H1 (cell line): Measurements from ENCODE around the gene MRM1. TPM values are rescaled to one million over a fixed set of nuclear protein-coding genes. Genes with fewer than 3 reads are reported as not detected.

Experiments
- CTCF ChIA-PET: fragments of 300-600 bp; sonication (Branson Sonifier 250); formaldehyde crosslinking; loops from one replicate; lab custom pipeline; 2021; ENCODE audit not compliant: partially characterized antibody; lab: Charles Lee
- POLR2A ChIA-PET: fragments of 300-600 bp; sonication (Branson Sonifier 250); formaldehyde crosslinking; loops from one replicate; lab custom pipeline; 2021; ENCODE audit warnings: inconsistent platforms; ENCODE audit not compliant: partially characterized antibody; lab: Charles Lee
- DNase-seq, 2 experiments: peaks; one replicate each; pipeline versions ENCODE4 v3.0.0 to v3.0.0-alpha.2; 2010 to 2022; ENCODE audit warnings: low spot score in 2 of 2, low read depth in 1 of 2, mixed read lengths in 1 of 2
- FAIRE-seq: peaks from 2 replicates; lab custom pipeline; 2011; peaks lifted over from hg19 to GRCh38; lab: Jason Lieb, UNC
- H2AFZ ChIP-seq: 2 replicates; pipeline ENCODE4 v1.8.1; 2012; ENCODE audit warnings: low read length, inconsistent platforms
- H2AK5ac ChIP-seq: 2 replicates; pipeline ENCODE4 v1.6.1; 2013; ENCODE audit warnings: low read depth, low read length
- H2BK120ac ChIP-seq: replicated peaks from 2 replicates; pipeline ENCODE3; 2013; ENCODE audit warnings: low read depth, low read length, inconsistent platforms
- H2BK12ac ChIP-seq: 2 replicates; pipeline ENCODE4 v1.6.1; 2013; ENCODE audit warnings: low read depth, low read length
- H2BK15ac ChIP-seq: 2 replicates; pipeline ENCODE4 v1.6.1; 2013; ENCODE audit warnings: low read length
- H2BK20ac ChIP-seq: 2 replicates; pipeline ENCODE4 v1.6.1; 2013; ENCODE audit warnings: low read length
- H2BK5ac ChIP-seq: 2 replicates; pipeline ENCODE4 v1.6.1; 2013; ENCODE audit warnings: low read depth, low read length
- H3K14ac ChIP-seq: 2 replicates; pipeline ENCODE4 v1.6.1; 2013; ENCODE audit warnings: inconsistent platforms; ENCODE audit not compliant: insufficient read length
- H3K18ac ChIP-seq: 2 replicates; pipeline ENCODE4 v1.6.1; 2013; ENCODE audit warnings: low read length; ENCODE audit errors: extremely low read depth
- H3K23ac ChIP-seq: 2 replicates; pipeline ENCODE4 v1.6.1; 2013; ENCODE audit warnings: inconsistent platforms; ENCODE audit not compliant: insufficient read length
- H3K23me2 ChIP-seq: 2 replicates; pipeline ENCODE4 v1.6.1; 2013; ENCODE audit warnings: low read depth, low read length
- H3K27ac ChIP-seq: 2 replicates; pipeline ENCODE4 v1.6.1; 2011; ENCODE audit warnings: low read depth, low read length, inconsistent platforms
- H3K27me3 ChIP-seq, 4 experiments: replicated peaks in 1 of 4; 1 replicate in 1 of 4; 2 replicates in 3 of 4; pipeline versions ENCODE4 v1.6.1 to v1.8.1; 2011 to 2013; ENCODE audit warnings: low read length in 3 of 4, mild to moderate bottlenecking in 3 of 4, inconsistent platforms in 2 of 4, mixed read lengths in 2 of 4, moderate library complexity in 1 of 4; ENCODE audit not compliant: control insufficient read depth in 3 of 4, insufficient read depth in 3 of 4; ENCODE audit errors: extremely low read depth in 1 of 4
- H3K36me3 ChIP-seq, 4 experiments: 2 replicates each; pipeline versions ENCODE4 v1.6.1 to v1.8.1; 2011 to 2013; ENCODE audit warnings: mild to moderate bottlenecking in 4 of 4, low read length in 3 of 4, moderate library complexity in 2 of 4, control low read depth in 1 of 4, inconsistent platforms in 1 of 4; ENCODE audit not compliant: insufficient read depth in 4 of 4, control insufficient read depth in 2 of 4
- H3K4ac ChIP-seq: replicated peaks from 2 replicates; pipeline ENCODE3; 2013; ENCODE audit warnings: low read length, low read depth, mixed read lengths, inconsistent platforms; ENCODE audit not compliant: insufficient read length
- H3K4me1 ChIP-seq, 4 experiments: replicated peaks in 1 of 4; 1 replicate in 1 of 4; 2 replicates in 3 of 4; pipeline versions ENCODE4 v1.6.1 to v1.8.1; 2011 to 2013; ENCODE audit warnings: low read length in 3 of 4, inconsistent platforms in 2 of 4, mixed read lengths in 1 of 4; ENCODE audit not compliant: insufficient read depth in 4 of 4, control insufficient read depth in 3 of 4
- H3K4me2 ChIP-seq, 2 experiments: 2 replicates each; pipeline versions ENCODE4 v1.6.1 to v1.8.1; 2011 to 2013; ENCODE audit warnings: low read depth in 2 of 2, low read length in 2 of 2, control low read depth in 1 of 2, inconsistent platforms in 1 of 2, mild to moderate bottlenecking in 1 of 2; ENCODE audit not compliant: insufficient read depth in 1 of 2
- H3K4me3 ChIP-seq, 4 experiments: fragments of 200-600, 300-600 bp in 1 of 4; sonication (generic), shearing (Covaris generic), sonication (Bioruptor Twin) in 1 of 4; 2 replicates each; pipeline versions ENCODE4 v1.5.1 to v1.8.1; 2011 to 2016; ENCODE audit warnings: low read length in 4 of 4, low read depth in 3 of 4, control low read depth in 2 of 4, inconsistent platforms in 2 of 4, mild to moderate bottlenecking in 2 of 4, mixed read lengths in 1 of 4, moderate library complexity in 1 of 4; ENCODE audit not compliant: insufficient read depth in 2 of 4; ENCODE audit errors: extremely low read depth in 1 of 4
- H3K56ac ChIP-seq: replicated peaks from 2 replicates; pipeline ENCODE3; 2013; ENCODE audit warnings: low read depth, mild to moderate bottlenecking, mixed read lengths, low read length, inconsistent platforms; ENCODE audit not compliant: insufficient read length
- H3K79me1 ChIP-seq: 2 replicates; pipeline ENCODE4 v1.6.1; 2013; ENCODE audit warnings: low read depth, low read length, control low read depth
- H3K79me2 ChIP-seq, 2 experiments: 2 replicates each; pipeline versions ENCODE4 v1.6.1 to v1.8.1; 2012 to 2013; ENCODE audit warnings: low read length in 2 of 2, mild to moderate bottlenecking in 2 of 2, inconsistent platforms in 1 of 2; ENCODE audit not compliant: insufficient read depth in 2 of 2, control insufficient read depth in 1 of 2
- H3K9ac ChIP-seq, 4 experiments: replicated peaks in 1 of 4; 1 replicate in 1 of 4; 2 replicates in 3 of 4; pipeline versions ENCODE4 v1.6.1 to v1.8.1; 2011 to 2013; ENCODE audit warnings: low read depth in 3 of 4, low read length in 3 of 4, control low read depth in 2 of 4, mild to moderate bottlenecking in 2 of 4, moderate library complexity in 2 of 4, inconsistent platforms in 1 of 4; ENCODE audit errors: extremely low read depth in 1 of 4
- H3K9me3 ChIP-seq, 2 experiments: 2 replicates each; pipeline versions ENCODE4 v1.6.1 to v1.8.1; 2012 to 2013; ENCODE audit warnings: mild to moderate bottlenecking in 2 of 2, moderate library complexity in 2 of 2, control low read depth in 1 of 2, inconsistent platforms in 1 of 2, low read depth in 1 of 2, low read length in 1 of 2, mixed read lengths in 1 of 2; ENCODE audit not compliant: insufficient read depth in 2 of 2
- H4K20me1 ChIP-seq, 2 experiments: replicated peaks in 1 of 2; 2 replicates each; pipeline versions ENCODE3 to v1.8.1; 2011 to 2013; ENCODE audit warnings: inconsistent platforms in 2 of 2, low read length in 2 of 2, mild to moderate bottlenecking in 1 of 2; ENCODE audit not compliant: insufficient read depth in 2 of 2, control insufficient read depth in 1 of 2
- H4K5ac ChIP-seq: 2 replicates; pipeline ENCODE4 v1.6.1; 2013; ENCODE audit warnings: low read length, low read depth, mixed read lengths, inconsistent platforms; ENCODE audit not compliant: insufficient read length
- H4K8ac ChIP-seq: 2 replicates; pipeline ENCODE4 v1.8.0; 2013; ENCODE audit warnings: mild to moderate bottlenecking, moderate library complexity, low read length, inconsistent platforms; ENCODE audit not compliant: insufficient read depth; ENCODE audit errors: extremely low read depth
- H4K91ac ChIP-seq: replicated peaks from 2 replicates; pipeline ENCODE3; 2013; ENCODE audit warnings: low read length, mixed read lengths, inconsistent platforms; ENCODE audit not compliant: insufficient read length
- ASH2L ChIP-seq: fragments of 200-600, 300-600 bp; sonication (generic); IDR thresholded peaks from one replicate; pipeline ENCODE4 v1.7.1; 2017; ENCODE audit warnings: low read length
- CREB1 ChIP-seq: IDR thresholded peaks from 2 replicates; pipeline ENCODE4 v1.6.1; 2012; ENCODE audit warnings: inconsistent platforms
- EZH2 ChIP-seq: fragments of 200-600 bp; sonication (generic); IDR thresholded peaks from 2 replicates; pipeline ENCODE4 v1.7.1; 2012; ENCODE audit warnings: low read depth, mild to moderate bottlenecking, moderate library complexity, low read length, inconsistent platforms; ENCODE audit not compliant: severe bottlenecking
- PHF8 ChIP-seq: fragments of 200-600 bp; sonication (generic); conservative IDR thresholded peaks from 2 replicates; pipeline ENCODE4 v1.7.1; 2012; ENCODE audit warnings: low read depth, mild to moderate bottlenecking, inconsistent platforms, low read length, moderate library complexity
- SRF ChIP-seq: IDR thresholded peaks from 2 replicates; pipeline ENCODE4 v1.6.1; 2011; ENCODE audit warnings: mild to moderate bottlenecking, low read depth, low read length, moderate library complexity
- WGBS, 2 experiments: shearing (Covaris generic) in 1 of 2; methylation state at CpG; one replicate each; pipeline versions ENCODE4 v1.1.6 to v1.1.7; 2013 to 2015; ENCODE audit warnings: low lambda C conversion rate in 2 of 2, mixed read lengths in 2 of 2, inconsistent platforms in 1 of 2, low coverage in 1 of 2, missing lambda C conversion rate in 1 of 2; ENCODE audit not compliant: insufficient replicate concordance in 2 of 2, insufficient coverage in 1 of 2, insufficient read length in 1 of 2; ENCODE audit errors: extremely low coverage in 1 of 2, missing lambda C conversion rate in 1 of 2; 5-methylcytosine and 5-hydroxymethylcytosine counted together
- long read RNA-seq, 2 experiments: library from RNA in 1 of 2; library from capped mRNA in 1 of 2; stranded (forward); transcript quantifications; one replicate each; pipeline ENCODE4 v2.0.0, GENCODE V29; 2021; ENCODE audit warnings: inconsistent platforms in 1 of 2
- polyA minus RNA-seq, 3 experiments: library from RNA; depleted of rRNA, polyadenylated mRNA; stranded (reverse); fragments of >200 nt; gene quantifications; 1 replicate in 2 of 3; 2 replicates in 1 of 3; pipeline ENCODE4 v1.2.3, GENCODE V29; 2011
- polyA plus RNA-seq, 7 experiments: library from polyadenylated mRNA; depleted of rRNA in 3 of 7; stranded (reverse) in 5 of 7; unstranded in 2 of 7; fragments of >200 nt in 5 of 7; fragments of 200-250 nt in 2 of 7; gene quantifications; 1 replicate in 5 of 7; 2 replicates in 1 of 7; 4 replicates in 1 of 7; pipeline versions ENCODE4 v1.2.1 to v1.2.3, GENCODE V29; 2011 to 2013; ENCODE audit warnings: missing spikeins in 2 of 7, mixed read lengths in 2 of 7
- total RNA-seq: library from RNA; stranded (reverse); fragmentation: NEBNext Ultra II Directional; extraction: Animal tissue kit (Norgen Biotek cat#: 25700); gene quantifications from 2 replicates; pipeline ENCODE4 v1.2.1, GENCODE V29; 2021
- TF ChIP-seq, protein P1 (sequence below): IDR thresholded peaks from 2 replicates; pipeline ENCODE4 v1.6.1; 2011; ENCODE audit warnings: low read length, improper control_type of control experiment
- TF ChIP-seq, protein P2 (sequence below): IDR thresholded peaks from 2 replicates; pipeline ENCODE4 v1.6.1; 2012; ENCODE audit warnings: inconsistent platforms

Gene MRM1
- 11.2 and 11.7 TPM in 2 replicates for total RNA-seq
- polyA plus RNA-seq (2011; rRNA removed), result 9.9 and 15.1 TPM in 2 replicates
- polyA plus RNA-seq (2011; cell fraction: cytosol; rRNA removed), result 12.8 TPM
- polyA plus RNA-seq (2011; cell fraction: nucleus; rRNA removed), result 16.9 TPM
- polyA plus RNA-seq (2012, experiment 1 of 2), result 6.4 to 10.6 TPM (median 9.8 TPM) in 4 replicates
- 7.2 TPM for polyA plus RNA-seq (2012, experiment 2 of 2)
- 5.2 TPM for polyA plus RNA-seq (2013, experiment 1 of 2)
- polyA plus RNA-seq (2013, experiment 2 of 2), result 4.4 TPM
- polyA minus RNA-seq (2011; rRNA and poly(A)+ RNA removed), result 2.0 and 3.7 TPM in 2 replicates
- 7.6 TPM for polyA minus RNA-seq (2011; cell fraction: cytosol; rRNA and poly(A)+ RNA removed)
- 9.8 TPM for polyA minus RNA-seq (2011; cell fraction: nucleus; rRNA and poly(A)+ RNA removed)
- long read RNA-seq, experiment 1, partial matches to known transcripts, result 2 of 7 reads
- long read RNA-seq, experiment 1, other reads (novel, unspliced or antisense), result 1 of 7 reads
- long read RNA-seq, experiment 2, transcript MRM1-204 (5 exons, 1,857 nt), result major isoform, 9 of 12 reads
- long read RNA-seq, experiment 2, partial matches to known transcripts, result 0 of 12 reads
- long read RNA-seq, experiment 2, other reads (novel, unspliced or antisense), result 3 of 12 reads

- Histone ChIP-seq H2BK20ac (no peak within 1 kb of the TSS), H4K91ac (peak within 1 kb of the TSS; percentile 66), H3K4me3 (peak within 1 kb of the TSS; percentile 75 to 94 (median 86)), H3K56ac (peak within 1 kb of the TSS; percentile 48), H3K36me3 (peaks cover 0 to 2% (median 0%) of the 10 kb centered on the region in 4 experiments; a peak in 2 of 8 replicates), H3K23ac (no peak within 1 kb of the TSS), H3K4me2 (peak within 1 kb of the TSS; percentile 91 to 95), H3K79me1 (peaks cover 8% of the 10 kb centered on the region), H3K27ac (peak within 1 kb of the TSS; percentile 57; the same call in 1 of the 2 replicates), H2BK120ac (no peak within 1 kb of the TSS), H3K18ac (peak within 1 kb of the TSS; percentile 95), H4K20me1 (peaks cover 2 to 5% of the 10 kb centered on the region in 2 experiments), H4K5ac (peak within 1 kb of the TSS; percentile 65), H3K79me2 (peaks cover 2 to 26% of the 10 kb centered on the region in 2 experiments; a peak in 2 of 4 replicates), H2BK12ac (peak within 1 kb of the TSS; percentile 81), H3K27me3 (no peaks in the 10 kb centered on the region), H2AFZ (peak within 1 kb of the TSS; percentile 15; the same call in 1 of the 2 replicates), H3K23me2 (peaks cover 10% of the 10 kb centered on the region), H2BK15ac (0 out of 2 replicates have a peak within 1 kb of the TSS, but pooled peaks have one; percentile 72), H3K9ac (peak within 1 kb of the TSS; percentile 39 to 81 (median 70)), H2BK5ac (peak within 1 kb of the TSS; percentile 95), H2AK5ac (no peak within 1 kb of the TSS; the same call in 1 of the 2 replicates), H3K4me1 (peaks cover 3 to 15% (median 9%) of the 10 kb centered on the region in 4 experiments), H4K8ac (peak within 1 kb of the TSS; percentile 90), H3K4ac (peak within 1 kb of the TSS; percentile 45), H3K9me3 (no peaks in the 10 kb centered on the region), H3K14ac (no peak within 1 kb of the TSS)
- DNase-seq, result peak; percentile 90 to 93
- WGBS, 2 experiments, result 3% methylated on average over 60 of the region's 60 CpGs; no CpG with 5 or more reads in 1 of the 2 experiments
- ChIA-PET POLR2A (interaction anchor here (0.7 to 5.0 kb wide), 17 partner anchors 8 to 1008 kb away, joined by 3 to 55 read pairs (median 3); partner anchors contain the start of genes DHRS11, PIGW and SYNRG), CTCF (interaction anchor here (0.6 to 5.6 kb wide), 15 partner anchors 8 to 690 kb away, joined by 3 to 84 read pairs (median 5); partner anchors contain the start of genes DHRS11, MYO19 and PIGW)
- no peak for FAIRE-seq
- 0 out of 2 replicates have a peak, but pooled peaks have one; percentile 15 for TF ChIP-seq SRF
- peak; percentile 75 for TF ChIP-seq PHF8
- TF ChIP-seq, protein P1, sequence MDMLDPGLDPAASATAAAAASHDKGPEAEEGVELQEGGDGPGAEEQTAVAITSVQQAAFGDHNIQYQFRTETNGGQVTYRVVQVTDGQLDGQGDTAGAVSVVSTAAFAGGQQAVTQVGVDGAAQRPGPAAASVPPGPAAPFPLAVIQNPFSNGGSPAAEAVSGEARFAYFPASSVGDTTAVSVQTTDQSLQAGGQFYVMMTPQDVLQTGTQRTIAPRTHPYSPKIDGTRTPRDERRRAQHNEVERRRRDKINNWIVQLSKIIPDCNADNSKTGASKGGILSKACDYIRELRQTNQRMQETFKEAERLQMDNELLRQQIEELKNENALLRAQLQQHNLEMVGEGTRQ, result peak; percentile 73
- TF ChIP-seq, protein P2, sequence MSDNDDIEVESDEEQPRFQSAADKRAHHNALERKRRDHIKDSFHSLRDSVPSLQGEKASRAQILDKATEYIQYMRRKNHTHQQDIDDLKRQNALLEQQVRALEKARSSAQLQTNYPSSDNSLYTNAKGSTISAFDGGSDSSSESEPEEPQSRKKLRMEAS, result peak; percentile 68
- TF ChIP-seq ASH2L, result peak; percentile 73
- peak; percentile 72 for TF ChIP-seq CREB1
- TF ChIP-seq EZH2, result peak; percentile 17
Observed at GRCh38 chr17:36601303-36602029, at the start of gene MRM1. TSS of gene MRM1 (plus strand) at chr17:36601583. CDS start at chr17:36601811, 228 bp downstream.
